Astrocyte (in vitro differentiated cells and primary cell): ENCODE results near the gene TLCD2.

ENCODE experiments used
- EZH2 ChIP-seq: IDR thresholded peaks from 2 replicates; pipeline ENCODE4 v1.6.1; 2012; ENCODE audit warnings: mild to moderate bottlenecking, low read length, inconsistent platforms; ENCODE audit not compliant: insufficient read depth
- TF ChIP-seq, protein P1 (sequence below): IDR thresholded peaks from 2 replicates; pipeline ENCODE4 v1.5.1; 2011; ENCODE audit warnings: low read depth, mild to moderate bottlenecking, inconsistent platforms, low read length, moderate library complexity; ENCODE audit not compliant: insufficient read depth

DNA sequence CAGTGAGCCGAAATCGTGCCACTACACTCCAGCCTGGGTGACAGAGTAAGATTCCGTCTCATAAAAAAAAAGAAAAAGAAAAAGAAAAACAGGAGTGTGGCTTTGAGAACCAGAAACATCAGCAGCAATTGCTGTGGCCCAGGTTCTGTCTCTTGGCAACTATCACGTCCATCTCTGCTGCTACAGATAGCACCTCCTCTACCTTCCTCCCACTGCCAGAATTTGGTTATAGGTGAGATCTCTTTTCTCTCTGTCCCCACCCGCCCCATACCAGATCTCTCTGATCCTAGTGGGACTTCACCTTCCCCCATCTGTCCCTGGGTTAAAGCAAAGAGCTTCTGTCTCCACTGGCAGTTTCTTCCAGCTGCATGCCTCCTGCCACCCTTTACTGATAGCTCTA is 3.1 kb downstream of the TLCD2 start:
- no peak for TF ChIP-seq EZH2
- TF ChIP-seq, protein P1, sequence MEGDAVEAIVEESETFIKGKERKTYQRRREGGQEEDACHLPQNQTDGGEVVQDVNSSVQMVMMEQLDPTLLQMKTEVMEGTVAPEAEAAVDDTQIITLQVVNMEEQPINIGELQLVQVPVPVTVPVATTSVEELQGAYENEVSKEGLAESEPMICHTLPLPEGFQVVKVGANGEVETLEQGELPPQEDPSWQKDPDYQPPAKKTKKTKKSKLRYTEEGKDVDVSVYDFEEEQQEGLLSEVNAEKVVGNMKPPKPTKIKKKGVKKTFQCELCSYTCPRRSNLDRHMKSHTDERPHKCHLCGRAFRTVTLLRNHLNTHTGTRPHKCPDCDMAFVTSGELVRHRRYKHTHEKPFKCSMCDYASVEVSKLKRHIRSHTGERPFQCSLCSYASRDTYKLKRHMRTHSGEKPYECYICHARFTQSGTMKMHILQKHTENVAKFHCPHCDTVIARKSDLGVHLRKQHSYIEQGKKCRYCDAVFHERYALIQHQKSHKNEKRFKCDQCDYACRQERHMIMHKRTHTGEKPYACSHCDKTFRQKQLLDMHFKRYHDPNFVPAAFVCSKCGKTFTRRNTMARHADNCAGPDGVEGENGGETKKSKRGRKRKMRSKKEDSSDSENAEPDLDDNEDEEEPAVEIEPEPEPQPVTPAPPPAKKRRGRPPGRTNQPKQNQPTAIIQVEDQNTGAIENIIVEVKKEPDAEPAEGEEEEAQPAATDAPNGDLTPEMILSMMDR = no peak
